ENCODE results near the gene ZFY. TPM values are rescaled to one million over a fixed set of nuclear protein-coding genes. Genes with fewer than 3 reads are reported as not detected.

ZFY gene
- total RNA-seq (10 to 100 TPM in 2 of 4 donors, under 1 TPM in 1, not detected in 1; 0.16 to 34.6 (median 22.0) TPM), polyA plus RNA-seq (1 to 10 TPM in 2 of 3 donors, not detected in 1; 3.2 to 3.5 TPM)

- no peak for DNase-seq
- peak within 1 kb of the TSS in 2 of 4 donors; percentile 96 to 98 for H3K27ac ChIP-seq
- peaks cover 0 to 17% (median 0%) of the 10 kb centered on the region in 4 donors for H3K4me1 ChIP-seq
- intact Hi-C loops (cut with DNase I): no loop called here
- 0 to 1% methylated on average over 90 to 91 of the region's 91 CpGs for whole genome bisulfite sequencing, 2 donors
- H3K36me3 ChIP-seq: no peaks in the 10 kb centered on the region
- H3K4me3 ChIP-seq: peak within 1 kb of the TSS in 2 of 4 donors; percentile 58 to 66
- no peaks in the 10 kb centered on the region for H3K9me3 ChIP-seq
- no peaks in the 10 kb centered on the region for H3K27me3 ChIP-seq
- TF ChIP-seq POLR2A (IDR thresholded peaks at IDR 0.05) (no peak), EP300 (IDR thresholded peaks at IDR 0.05) (no peak), CTCF (IDR thresholded peaks at IDR 0.05) (no peak), POLR2AphosphoS5 (IDR thresholded peaks at IDR 0.05) (no peak)
Measured at GRCh38 chrY:2934861-2935715, at the start of gene ZFY. Gene ZFY, plus strand, starts transcription at chrY:2935381. Its CDS starts 18,556 bp downstream, at chrY:2953937.

- DNase-seq: no peak
- H3K4me1 ChIP-seq: no peaks in the 10 kb centered on the region
- intact Hi-C loops (cut with DNase I): no loop called here
Measured at GRCh38 chrY:2885880-2886279, 49.3 kb upstream of the ZFY start.

GRCh38 chrY:2887386-2887785, 47.8 kb upstream of the ZFY start:
- H3K4me1 ChIP-seq: no peaks in the 10 kb centered on the region
- no peak overlapping the region for H3K27ac ChIP-seq
- TF ChIP-seq POLR2AphosphoS5 (IDR thresholded peaks at IDR 0.05) (no peak), CTCF (IDR thresholded peaks at IDR 0.05) (no peak), POLR2A (IDR thresholded peaks at IDR 0.05) (no peak), EP300 (IDR thresholded peaks at IDR 0.05) (no peak)
- DNase-seq: no peak
- WGBS, 2 donors: 48 to 77% methylated on average over 5 of the region's 5 CpGs
- no peaks in the 10 kb centered on the region for H3K27me3 ChIP-seq
- intact Hi-C loops (cut with DNase I): no loop called here
- H3K9me3 ChIP-seq: no peaks in the 10 kb centered on the region
- no peak overlapping the region for H3K4me3 ChIP-seq
- no peaks in the 10 kb centered on the region for H3K36me3 ChIP-seq

More at GRCh38 chrY:2885880-2886279, 49.3 kb upstream of the ZFY start:
- Histone ChIP-seq H3K4me3 (no peak overlapping the region), H3K36me3 (no peaks in the 10 kb centered on the region), H3K9me3 (no peaks in the 10 kb centered on the region), H3K27ac (no peak overlapping the region), H3K27me3 (no peaks in the 10 kb centered on the region)
- 32 to 65% methylated on average over 3 of the region's 3 CpGs for WGBS, 2 donors
- TF ChIP-seq POLR2AphosphoS5 (IDR thresholded peaks at IDR 0.05) (no peak), POLR2A (IDR thresholded peaks at IDR 0.05) (no peak), CTCF (IDR thresholded peaks at IDR 0.05) (no peak), EP300 (IDR thresholded peaks at IDR 0.05) (no peak)

- Histone ChIP-seq H3K4me1 (no peaks in the 10 kb centered on the region), H3K36me3 (no peaks in the 10 kb centered on the region), H3K27me3 (no peaks in the 10 kb centered on the region), H3K4me3 (no peak overlapping the region), H3K27ac (no peak overlapping the region), H3K9me3 (no peaks in the 10 kb centered on the region)
- DNase-seq: no peak
- intact Hi-C loops (cut with DNase I): no loop called here
- no peak for TF ChIP-seq CTCF (IDR thresholded peaks at IDR 0.05)
- 80 to 86% methylated on average over 3 of the region's 3 CpGs for WGBS, 2 donors
Measured at GRCh38 chrY:2887955-2888354, 47.2 kb upstream of the ZFY start.
